ENCODE results near the gene GCNT3. TPM values are rescaled to one million over a fixed set of nuclear protein-coding genes. Genes with fewer than 3 reads are reported as not detected.

The GCNT3 gene
- total and polyA plus RNA-seq, 9 donors, result 0.50 to 4.1 (median 0.72) TPM; not detected in 2

DNA sequence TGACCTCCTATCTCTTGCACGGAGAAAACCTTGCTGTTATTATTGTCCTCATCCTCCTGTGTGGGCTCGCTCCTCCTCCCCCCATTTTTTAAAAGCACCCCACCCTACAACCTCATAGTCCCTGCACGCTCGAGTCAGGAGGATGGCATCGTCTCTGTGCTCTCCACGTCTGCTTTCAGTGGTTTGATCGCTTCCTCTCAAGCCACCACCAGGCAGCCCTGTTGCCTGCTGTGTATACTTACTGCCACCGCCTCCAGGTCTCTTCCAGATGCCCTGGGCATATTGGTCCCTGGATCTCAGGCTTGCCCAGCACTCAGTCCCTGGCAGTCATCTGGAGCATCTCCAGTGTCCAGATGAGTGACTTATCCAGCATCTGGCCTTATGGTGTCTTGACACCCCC lies 42.1 kb upstream of the GCNT3 start:
- H3K27ac ChIP-seq, result no peak overlapping the region
- 84 to 94% (median 94%) methylated on average over 8 of the region's 8 CpGs for WGBS, 3 donors
- TF ChIP-seq POLR2A (IDR thresholded peaks at IDR 0.05), result no peak
- TF ChIP-seq, protein P1, sequence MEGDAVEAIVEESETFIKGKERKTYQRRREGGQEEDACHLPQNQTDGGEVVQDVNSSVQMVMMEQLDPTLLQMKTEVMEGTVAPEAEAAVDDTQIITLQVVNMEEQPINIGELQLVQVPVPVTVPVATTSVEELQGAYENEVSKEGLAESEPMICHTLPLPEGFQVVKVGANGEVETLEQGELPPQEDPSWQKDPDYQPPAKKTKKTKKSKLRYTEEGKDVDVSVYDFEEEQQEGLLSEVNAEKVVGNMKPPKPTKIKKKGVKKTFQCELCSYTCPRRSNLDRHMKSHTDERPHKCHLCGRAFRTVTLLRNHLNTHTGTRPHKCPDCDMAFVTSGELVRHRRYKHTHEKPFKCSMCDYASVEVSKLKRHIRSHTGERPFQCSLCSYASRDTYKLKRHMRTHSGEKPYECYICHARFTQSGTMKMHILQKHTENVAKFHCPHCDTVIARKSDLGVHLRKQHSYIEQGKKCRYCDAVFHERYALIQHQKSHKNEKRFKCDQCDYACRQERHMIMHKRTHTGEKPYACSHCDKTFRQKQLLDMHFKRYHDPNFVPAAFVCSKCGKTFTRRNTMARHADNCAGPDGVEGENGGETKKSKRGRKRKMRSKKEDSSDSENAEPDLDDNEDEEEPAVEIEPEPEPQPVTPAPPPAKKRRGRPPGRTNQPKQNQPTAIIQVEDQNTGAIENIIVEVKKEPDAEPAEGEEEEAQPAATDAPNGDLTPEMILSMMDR (IDR thresholded peaks at IDR 0.05), result no peak
- no peak for TF ChIP-seq EP300 (IDR thresholded peaks at IDR 0.05)
- H3K4me1 ChIP-seq (ENCODE audit: insufficient read depth), result no peaks in the 10 kb centered on the region
- H3K27me3 ChIP-seq, result no peaks in the 10 kb centered on the region
- intact Hi-C loops (cut with DNase I), result no loop called here
- H3K4me3 ChIP-seq, result no peak overlapping the region
- no peaks in the 10 kb centered on the region for H3K36me3 ChIP-seq
- H3K9me3 ChIP-seq, result no peaks in the 10 kb centered on the region
- DNase-seq, result no peak

DNA sequence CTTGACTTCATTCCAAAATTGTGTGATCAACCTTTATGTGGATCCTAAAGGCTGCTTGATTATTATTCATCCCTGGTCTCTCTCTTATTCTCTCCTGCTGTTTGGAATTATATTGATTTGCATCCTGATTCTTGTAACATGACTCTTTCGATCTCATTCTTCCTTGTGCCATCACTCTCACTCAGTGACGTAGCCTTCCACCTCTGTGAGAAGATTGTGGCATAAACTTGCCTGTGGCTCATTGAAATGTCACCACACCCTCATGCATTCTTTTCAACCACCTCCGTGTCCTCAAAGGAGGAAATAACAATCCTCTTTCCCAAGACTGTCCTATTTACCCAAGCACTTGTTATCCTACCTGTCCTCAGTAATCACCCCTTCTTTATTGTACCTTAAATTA lies 41.3 kb upstream of the GCNT3 start:
- Histone ChIP-seq H3K36me3 (no peaks in the 10 kb centered on the region), H3K27me3 (no peaks in the 10 kb centered on the region), H3K27ac (no peak overlapping the region), H3K4me3 (no peak overlapping the region), H3K9me3 (no peaks in the 10 kb centered on the region), H3K4me1 (ENCODE audit: insufficient read depth) (no peaks in the 10 kb centered on the region)
- 76 to 82% (median 79%) methylated on average over 3 of the region's 3 CpGs for WGBS, 3 donors
- TF ChIP-seq, protein P1 (IDR thresholded peaks at IDR 0.05), result no peak
- TF ChIP-seq EP300 (IDR thresholded peaks at IDR 0.05) (no peak), POLR2A (IDR thresholded peaks at IDR 0.05) (no peak)
- intact Hi-C loops (cut with DNase I), result no loop called here
- no peak for DNase-seq

DNA sequence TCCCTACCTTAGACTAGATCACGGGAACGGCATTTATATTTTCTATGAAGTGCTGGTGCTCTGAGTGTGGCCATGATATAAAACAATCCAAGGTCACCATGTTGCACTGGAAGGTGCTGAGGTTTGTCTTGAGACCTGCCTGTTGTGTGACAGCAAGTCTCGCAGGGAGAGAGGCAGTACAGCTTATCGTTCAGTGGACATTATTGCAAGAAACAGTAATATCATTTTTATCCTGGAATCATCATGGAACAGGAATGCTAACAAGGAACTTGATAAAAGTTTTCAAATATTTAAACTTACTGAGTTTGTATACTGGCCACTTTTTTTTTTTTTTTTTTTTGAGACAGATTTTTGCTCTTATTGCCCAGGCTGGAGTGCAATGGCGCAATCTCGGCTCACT lies 40.0 kb upstream of the GCNT3 start:
- WGBS, 3 donors, result 69 to 82% (median 74%) methylated on average over 6 of the region's 6 CpGs

DNA sequence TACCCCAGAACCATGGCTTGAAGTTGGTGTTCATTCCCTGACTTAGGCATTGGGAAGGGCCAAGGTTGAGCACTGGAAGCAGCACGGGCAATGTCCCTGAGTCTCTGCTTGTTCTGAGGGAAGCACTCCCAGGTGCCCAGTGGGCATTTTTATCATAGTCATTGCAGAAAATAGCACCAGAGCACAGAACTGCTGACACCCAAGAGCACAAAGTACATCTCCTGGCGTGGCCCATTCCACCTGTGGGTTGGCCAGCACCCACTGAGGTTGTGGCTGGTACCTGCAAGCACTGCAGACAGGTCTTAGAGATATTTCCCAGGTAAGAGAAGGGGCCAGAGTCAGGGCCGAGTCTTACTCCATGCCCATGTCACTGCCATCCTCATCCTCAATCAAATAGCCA lies 28.5 kb upstream of the GCNT3 start:
- WGBS, 3 donors, result 88 to 98% (median 93%) methylated on average over 3 of the region's 3 CpGs
- no peaks in the 10 kb centered on the region for H3K9me3 ChIP-seq
- TF ChIP-seq, protein P1 (IDR thresholded peaks at IDR 0.05), result no peak
- TF ChIP-seq POLR2A (IDR thresholded peaks at IDR 0.05) (no peak), EP300 (IDR thresholded peaks at IDR 0.05) (no peak)
- no peak for DNase-seq
- H3K36me3 ChIP-seq, result no peaks in the 10 kb centered on the region
- intact Hi-C loops (cut with DNase I), result no loop called here
- no peaks in the 10 kb centered on the region for H3K4me1 ChIP-seq (ENCODE audit: insufficient read depth)
- no peak overlapping the region for H3K27ac ChIP-seq
- H3K4me3 ChIP-seq, result no peak overlapping the region
- no peaks in the 10 kb centered on the region for H3K27me3 ChIP-seq

More for the DNA sequence above, 40.0 kb upstream of the GCNT3 start:
- H3K27me3 ChIP-seq, result no peaks in the 10 kb centered on the region
- H3K4me1 ChIP-seq (ENCODE audit: insufficient read depth), result no peaks in the 10 kb centered on the region
- TF ChIP-seq POLR2A (IDR thresholded peaks at IDR 0.05) (no peak), EP300 (IDR thresholded peaks at IDR 0.05) (no peak)
- TF ChIP-seq, protein P1 (IDR thresholded peaks at IDR 0.05), result no peak
- H3K4me3 ChIP-seq, result no peak overlapping the region
- no peak for DNase-seq
- no peak overlapping the region for H3K27ac ChIP-seq
- no peaks in the 10 kb centered on the region for H3K9me3 ChIP-seq
- no peaks in the 10 kb centered on the region for H3K36me3 ChIP-seq
- intact Hi-C loops (cut with DNase I), result no loop called here

Measured in ovary (tissue), 9 donors.